IPS DF 6.9 (cell line): Measurements from ENCODE around the gene RHEB.

ENCODE experiments used
- DNase-seq: peaks from one replicate; pipeline ENCODE4 v3.0.0-alpha.2; 2013; ENCODE audit warnings: low read depth, low spot score
- H3K27ac ChIP-seq: one replicate; pipeline ENCODE4 v1.5.1; 2013; ENCODE audit warnings: low read length, control low read depth
- H3K27me3 ChIP-seq: 2 replicates; pipeline ENCODE4 v1.6.1; 2013; ENCODE audit warnings: mild to moderate bottlenecking, low read length; ENCODE audit not compliant: control insufficient read depth, insufficient read depth
- H3K36me3 ChIP-seq: 2 replicates; pipeline ENCODE4 v1.6.1; 2013; ENCODE audit warnings: low read length; ENCODE audit not compliant: control insufficient read depth, insufficient read depth
- H3K4me1 ChIP-seq: 2 replicates; pipeline ENCODE4 v1.6.1; 2013; ENCODE audit warnings: low read length; ENCODE audit not compliant: control insufficient read depth, insufficient read depth
- H3K4me3 ChIP-seq: 2 replicates; pipeline ENCODE4 v1.5.1; 2013; ENCODE audit warnings: mild to moderate bottlenecking, low read length
- H3K9me3 ChIP-seq: 2 replicates; pipeline ENCODE4 v1.6.1; 2013; ENCODE audit warnings: low read length, inconsistent platforms; ENCODE audit not compliant: control insufficient read depth, insufficient read depth
- WGBS: extraction: QIAGEN DNeasy Blood & Tissue Kit; methylation state at CpG from one replicate; pipeline ENCODE4 v1.1.7; 2013; ENCODE audit warnings: mixed read lengths, missing lambda C conversion rate; ENCODE audit not compliant: insufficient read length, insufficient coverage; 5-methylcytosine and 5-hydroxymethylcytosine counted together

Gene RHEB

DNA sequence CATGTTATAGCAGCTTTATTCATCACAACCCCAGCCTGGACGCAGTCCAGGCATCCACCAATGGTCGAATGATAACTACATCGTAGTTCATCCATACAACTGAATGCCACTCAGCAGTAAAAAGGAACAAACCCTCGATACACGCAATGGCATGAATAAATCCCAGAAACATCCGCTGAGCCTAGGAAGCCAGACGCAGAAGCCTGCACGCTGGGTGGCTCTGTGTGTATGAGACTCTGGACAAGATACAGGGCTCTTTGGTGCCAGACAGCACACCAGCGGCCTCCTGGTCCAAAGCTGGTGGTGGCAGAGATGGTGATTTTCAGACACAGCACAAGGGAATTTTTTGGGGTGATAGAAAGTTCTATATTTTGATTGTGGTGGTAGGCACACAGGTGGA lies 69.7 kb downstream of the RHEB start:
- no peak overlapping the region for H3K27ac ChIP-seq
- no CpG with 5 or more reads among the region's 9 CpGs for WGBS
- DNase-seq = no peak

DNA sequence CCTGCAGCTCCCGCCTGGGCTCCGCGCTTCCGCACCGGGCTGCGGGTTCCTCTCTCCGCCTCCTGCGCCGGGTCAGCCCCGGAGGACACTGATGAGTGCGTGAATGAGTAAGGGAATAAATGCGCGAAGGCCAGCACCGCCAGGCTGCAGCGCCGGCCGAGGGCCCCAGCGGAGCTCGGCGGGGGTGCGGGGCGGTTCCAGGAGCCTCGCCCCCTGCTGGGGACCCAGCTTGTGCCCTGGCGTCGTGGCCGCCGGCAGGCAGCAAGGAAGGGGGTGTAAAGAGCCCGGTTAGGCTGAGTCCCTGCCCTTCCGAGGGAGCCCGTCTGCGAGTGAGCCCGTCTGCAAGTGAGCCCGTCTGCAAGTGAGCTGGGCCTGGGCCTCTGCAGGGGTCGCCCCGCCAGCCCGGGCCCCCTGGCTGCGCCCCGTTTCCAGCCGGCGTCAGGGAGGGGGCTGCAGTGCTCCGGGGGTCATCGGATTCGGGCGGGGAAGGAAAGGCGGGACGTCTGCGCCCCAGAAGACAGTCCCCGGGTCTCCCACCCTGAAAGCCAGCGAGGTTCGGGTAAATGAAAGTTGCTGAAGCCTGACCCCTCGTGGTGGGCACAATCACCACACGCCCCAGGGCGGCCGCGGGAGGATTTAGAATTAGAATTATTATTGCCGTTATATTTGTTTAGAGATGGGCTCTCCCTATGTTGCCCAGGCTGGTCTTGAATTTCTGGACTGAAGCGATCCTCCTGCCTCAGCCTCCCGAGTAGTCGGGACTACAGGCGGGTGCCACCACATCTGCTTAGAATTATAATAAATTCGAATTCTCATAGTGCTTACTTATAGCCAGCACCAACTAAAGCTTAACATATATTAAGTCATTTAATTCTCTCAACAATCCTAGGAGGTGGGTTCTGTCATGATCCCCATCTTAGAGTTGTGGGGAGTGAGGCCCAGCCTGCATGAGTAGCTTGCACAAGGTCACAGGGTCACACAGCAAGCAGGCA lies 71.1 kb downstream of the RHEB start:
- no peak for DNase-seq
- Histone ChIP-seq H3K36me3 (no peaks in the 10 kb centered on the region), H3K27ac (no peak overlapping the region), H3K4me1 (no peaks in the 10 kb centered on the region; the same call in 1 of the 2 replicates), H3K4me3 (peak overlapping the region; percentile 31; the same call in 1 of the 2 replicates), H3K9me3 (no peaks in the 10 kb centered on the region), H3K27me3 (no peaks in the 10 kb centered on the region)
- no CpG with 5 or more reads among the region's 61 CpGs for WGBS

More for the DNA sequence above, 69.7 kb downstream of the RHEB start:
- Histone ChIP-seq H3K9me3 (no peaks in the 10 kb centered on the region), H3K4me1 (no peaks in the 10 kb centered on the region; the same call in 1 of the 2 replicates), H3K27me3 (no peaks in the 10 kb centered on the region), H3K4me3 (no peak overlapping the region), H3K36me3 (no peaks in the 10 kb centered on the region)

DNA sequence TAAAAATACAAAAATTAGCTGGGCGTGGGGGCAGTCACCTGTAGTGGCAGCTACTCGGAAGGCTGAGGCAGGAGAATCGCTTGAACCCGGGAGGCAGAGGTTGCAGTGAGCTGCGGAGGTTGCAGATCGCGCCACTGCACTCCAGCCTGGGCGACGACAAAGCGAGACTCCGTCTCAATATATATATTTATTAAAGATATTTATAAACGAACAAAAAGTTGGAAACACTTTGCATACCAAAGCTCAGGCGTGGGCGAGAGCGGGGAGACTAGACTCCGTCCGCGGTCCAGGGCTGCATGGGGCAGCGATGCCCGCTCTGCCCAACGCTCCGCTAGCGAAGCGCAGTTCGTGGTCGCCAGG lies 71.8 kb downstream of the RHEB start:
- Histone ChIP-seq H3K36me3 (no peaks in the 10 kb centered on the region), H3K27ac (no peak overlapping the region), H3K4me1 (no peaks in the 10 kb centered on the region; the same call in 1 of the 2 replicates), H3K9me3 (no peaks in the 10 kb centered on the region), H3K27me3 (no peaks in the 10 kb centered on the region), H3K4me3 (peak overlapping the region; percentile 31; the same call in 1 of the 2 replicates)
- no peak for DNase-seq
- no CpG with 5 or more reads among the region's 26 CpGs for WGBS

DNA sequence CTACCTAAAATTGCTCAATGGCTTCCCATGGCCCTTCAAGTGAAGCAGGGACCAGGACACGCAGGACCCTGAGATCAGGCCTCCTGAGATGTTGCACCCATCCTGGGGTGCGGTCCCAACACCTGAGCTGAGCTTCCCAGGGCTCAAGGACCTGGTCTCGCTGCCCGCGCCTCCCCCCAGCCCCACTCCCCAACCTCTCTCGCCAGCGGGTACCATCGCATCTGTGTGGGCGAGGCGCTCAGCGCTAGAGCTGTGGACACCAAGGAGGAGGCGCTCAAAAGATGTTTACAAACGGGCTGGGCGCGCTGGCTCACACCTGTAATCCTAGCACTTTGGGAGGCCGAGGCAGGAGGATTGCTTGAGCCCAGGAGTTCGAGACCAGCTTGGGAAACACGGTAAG lies 72.4 kb downstream of the RHEB start:
- Histone ChIP-seq H3K36me3 (no peaks in the 10 kb centered on the region), H3K27ac (no peak overlapping the region), H3K27me3 (no peaks in the 10 kb centered on the region), H3K4me3 (no peak overlapping the region), H3K9me3 (no peaks in the 10 kb centered on the region), H3K4me1 (no peaks in the 10 kb centered on the region; the same call in 1 of the 2 replicates)
- no CpG with 5 or more reads among the region's 18 CpGs for WGBS
- DNase-seq = no peak

DNA sequence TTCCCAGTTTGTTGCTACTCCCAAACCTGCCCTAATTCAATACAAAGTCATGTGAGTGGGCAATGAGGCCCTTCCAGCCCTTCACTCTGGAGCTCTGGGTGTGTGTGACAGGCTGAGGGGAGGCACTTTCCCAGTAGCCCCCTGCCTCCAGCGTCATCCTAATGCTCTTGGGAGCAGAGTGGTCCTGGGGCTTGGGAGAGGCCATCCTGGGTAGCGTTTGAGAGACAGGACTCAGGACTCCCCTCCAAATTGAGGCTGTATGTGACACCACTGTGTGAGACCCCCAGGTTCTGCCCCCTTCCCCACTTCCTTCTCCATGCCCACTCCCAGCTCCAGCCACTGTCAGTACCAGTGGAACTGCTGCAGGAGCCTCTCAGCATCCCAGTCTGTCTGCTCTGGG lies 73.3 kb downstream of the RHEB start:
- H3K27me3 ChIP-seq = no peaks in the 10 kb centered on the region
- DNase-seq = no peak
- WGBS = no CpG with 5 or more reads among the region's 2 CpGs
- H3K9me3 ChIP-seq = no peaks in the 10 kb centered on the region
- no peak overlapping the region for H3K4me3 ChIP-seq
- no peaks in the 10 kb centered on the region for H3K36me3 ChIP-seq
- no peaks in the 10 kb centered on the region; the same call in 1 of the 2 replicates for H3K4me1 ChIP-seq
- H3K27ac ChIP-seq = no peak overlapping the region

DNA sequence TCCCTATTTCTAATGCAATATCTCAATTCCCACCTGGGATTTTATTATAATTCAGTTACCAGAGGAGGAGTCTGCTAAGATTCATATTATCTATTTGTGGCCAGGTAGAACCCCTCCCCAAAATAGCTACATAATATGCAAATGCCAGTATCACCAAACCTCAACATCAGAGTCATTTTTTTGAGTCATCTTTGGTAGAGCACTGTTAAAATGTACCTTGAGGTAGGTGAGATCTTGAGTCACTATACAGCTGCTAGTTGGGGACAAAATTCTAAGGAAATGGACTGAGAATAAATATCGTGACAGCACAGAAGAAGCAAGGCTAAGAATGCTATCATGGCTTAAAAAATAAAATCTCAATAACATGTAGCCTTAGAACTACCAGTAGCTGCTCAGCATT lies 75.1 kb downstream of the RHEB start:
- Histone ChIP-seq H3K4me1 (peaks cover 3% of the 10 kb centered on the region; the same call in 1 of the 2 replicates), H3K4me3 (no peak overlapping the region), H3K27ac (no peak overlapping the region), H3K9me3 (no peaks in the 10 kb centered on the region), H3K36me3 (no peaks in the 10 kb centered on the region), H3K27me3 (no peaks in the 10 kb centered on the region)
- no CpG with 5 or more reads among the region's 1 CpG for WGBS
- DNase-seq = no peak

DNA sequence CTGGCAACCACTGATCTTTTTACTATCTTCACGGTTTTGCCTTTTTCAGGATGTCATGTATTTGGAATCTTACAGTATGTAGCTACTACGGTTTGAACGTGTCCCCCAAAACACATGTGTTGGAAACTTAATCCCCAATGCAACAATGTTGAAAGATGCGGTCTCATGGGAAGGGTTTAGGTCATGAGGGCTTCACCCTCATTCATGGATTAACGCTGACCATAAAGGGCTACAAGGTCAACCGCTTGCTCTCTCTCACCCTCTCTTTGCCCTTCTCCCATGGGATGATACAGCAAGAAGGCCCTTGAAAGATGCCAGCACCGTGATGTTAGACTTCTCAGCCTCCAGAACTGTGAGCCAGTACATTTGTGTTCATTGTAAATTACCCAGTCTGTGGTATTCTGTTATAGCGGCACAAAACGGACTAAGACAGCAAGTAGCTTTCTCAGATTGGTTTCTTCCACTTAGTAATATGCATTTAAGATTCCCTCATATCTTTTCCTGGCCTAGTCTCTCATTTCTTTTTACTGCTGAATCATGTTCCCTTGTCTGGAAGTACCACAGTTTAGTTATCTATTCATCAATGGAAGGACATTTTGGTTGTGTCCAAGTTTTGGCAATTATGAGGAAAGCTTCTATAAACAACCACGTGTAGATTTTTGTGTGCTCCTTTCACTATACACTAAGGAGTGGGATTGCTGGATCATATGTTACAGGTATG lies 76.8 kb downstream of the RHEB start:
- no peak overlapping the region for H3K27ac ChIP-seq
- DNase-seq = no peak
- WGBS = no CpG with 5 or more reads among the region's 10 CpGs
- no peaks in the 10 kb centered on the region for H3K27me3 ChIP-seq
- H3K9me3 ChIP-seq = no peaks in the 10 kb centered on the region
- H3K4me3 ChIP-seq = no peak overlapping the region
- no peaks in the 10 kb centered on the region for H3K36me3 ChIP-seq
- H3K4me1 ChIP-seq = peaks cover 3% of the 10 kb centered on the region; the same call in 1 of the 2 replicates

DNA sequence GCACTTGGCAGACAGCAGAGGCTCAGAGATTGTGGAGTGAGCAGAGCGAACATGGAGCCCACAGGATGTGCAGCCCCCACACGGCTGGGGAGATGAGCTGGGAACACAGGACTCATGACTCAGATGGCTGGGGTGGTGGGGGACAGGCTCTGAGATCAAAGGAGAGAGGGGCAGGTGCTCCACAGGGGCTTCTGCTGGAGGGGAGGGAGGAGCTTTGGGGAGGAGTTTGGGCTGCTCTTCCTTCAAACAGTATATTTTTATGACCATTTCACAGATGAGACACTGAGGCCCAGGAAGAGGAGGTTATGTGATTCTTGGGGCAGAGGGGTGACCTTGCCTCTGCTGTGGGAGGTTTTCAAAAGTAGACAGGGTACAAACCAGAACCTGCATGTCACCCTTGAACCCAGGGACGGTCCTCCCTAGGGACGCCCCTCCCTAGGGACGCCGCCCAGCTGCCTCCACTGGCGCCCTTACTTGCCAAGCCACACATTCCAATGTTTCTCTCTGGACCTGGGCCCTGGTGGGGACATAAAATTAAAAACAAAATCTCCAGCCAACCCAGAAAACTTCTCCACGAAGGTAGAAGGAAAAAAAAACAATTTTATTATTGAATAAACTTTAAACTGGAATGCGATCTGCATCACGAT lies 78.8 kb downstream of the RHEB start:
- H3K27me3 ChIP-seq = no peaks in the 10 kb centered on the region
- H3K4me3 ChIP-seq = peak overlapping the region; percentile 46; the same call in 1 of the 2 replicates
- peaks cover 3% of the 10 kb centered on the region; the same call in 1 of the 2 replicates for H3K4me1 ChIP-seq
- DNase-seq = no peak
- H3K27ac ChIP-seq = no peak overlapping the region
- H3K9me3 ChIP-seq = no peaks in the 10 kb centered on the region
- no CpG with 5 or more reads among the region's 10 CpGs for WGBS
- no peaks in the 10 kb centered on the region for H3K36me3 ChIP-seq

DNA sequence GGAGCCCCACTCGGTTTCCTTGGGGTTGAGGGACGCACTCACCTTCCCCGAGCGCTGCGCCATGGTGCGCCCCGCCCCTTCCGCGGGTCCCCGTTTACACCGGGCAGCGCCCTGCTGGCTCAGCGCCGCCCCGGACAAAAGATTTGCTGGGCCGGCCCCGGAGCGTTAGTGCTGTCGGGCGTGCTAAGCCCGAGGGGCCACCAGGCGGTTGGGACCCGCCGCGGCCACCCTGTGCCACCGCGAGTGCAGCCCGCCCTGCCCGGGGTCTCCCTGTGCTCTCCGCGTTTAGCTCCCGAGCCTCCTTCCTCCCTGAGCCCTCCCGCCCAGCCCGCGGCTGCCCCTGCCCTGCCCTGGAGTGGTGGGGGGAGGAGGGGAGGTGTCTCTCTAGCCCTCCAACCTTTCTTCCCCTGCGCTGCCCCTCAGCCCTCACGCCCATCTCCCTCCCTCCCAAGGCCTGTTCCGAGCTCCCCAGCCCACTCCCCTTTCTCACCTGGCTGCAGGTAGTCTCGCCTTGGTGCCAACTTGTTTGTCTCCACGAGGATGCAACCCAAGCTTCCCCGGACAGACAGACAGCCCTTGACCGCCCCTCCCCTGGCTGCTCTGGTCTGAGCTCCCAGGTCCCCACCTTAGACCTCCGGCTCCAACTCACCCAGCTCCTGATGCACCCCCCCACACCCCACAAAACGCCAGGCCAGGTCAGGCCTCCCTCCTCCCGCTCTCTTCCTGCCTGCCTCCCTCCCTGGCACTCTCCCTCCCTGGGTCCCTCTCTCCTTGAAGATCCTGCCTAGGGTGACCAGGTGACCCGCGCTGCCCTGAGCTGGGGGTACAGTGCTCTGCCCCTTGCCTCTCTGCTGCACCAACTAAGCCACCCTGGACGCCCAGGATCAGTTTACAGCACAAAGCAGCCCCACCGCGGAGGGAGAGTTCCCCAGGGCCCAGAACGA lies 79.6 kb downstream of the RHEB start, which contains the start of gene CRYGN:
TSS of gene CRYGN (minus strand) at position 287 of the 944 bp plus-strand sequence. CDS start at position 63, 224 bp downstream.
- no CpG with 5 or more reads among the region's 51 CpGs for WGBS
- DNase-seq = no peak
- H3K27me3 ChIP-seq = no peaks in the 10 kb centered on the region
- no peaks in the 10 kb centered on the region for H3K36me3 ChIP-seq
- peaks cover 3% of the 10 kb centered on the region; the same call in 1 of the 2 replicates for H3K4me1 ChIP-seq
- H3K9me3 ChIP-seq = no peaks in the 10 kb centered on the region
- H3K4me3 ChIP-seq = peak within 1 kb of the TSS; percentile 46; the same call in 1 of the 2 replicates
- H3K27ac ChIP-seq = no peak within 1 kb of the TSS
